NCI-H345 treated with DMSO at 0.1 percent for 48 hours (cell line): ENCODE measurements around the gene RIC8B.

Source experiments
- DNase-seq: peaks from one replicate; lab custom pipeline; 2025; ENCODE audit not compliant: unreplicated experiment; lab: John Stamatoyannopoulos, UW

Gene RIC8B

GRCh38 chr12:106934277-106934676 lies 159.8 kb downstream of the RIC8B start:
- no peak for DNase-seq
